GM12864 (cell line): ENCODE data around the gene GAB1.

Source experiments
- DNase-seq: peaks from one replicate; pipeline ENCODE4 v3.0.0-alpha.2; 2011; ENCODE audit warnings: low read depth
- H3K4me3 ChIP-seq: 2 replicates; pipeline ENCODE4 v1.5.1; 2011; ENCODE audit warnings: mild to moderate bottlenecking, low read depth, low read length, control low read depth
- CTCF ChIP-seq: IDR thresholded peaks from 2 replicates; pipeline ENCODE4 v1.5.1; 2011; ENCODE audit warnings: low read depth, mild to moderate bottlenecking, moderate library complexity, low read length, control low read depth, inconsistent platforms; ENCODE audit errors: missing control alignments

The GAB1 gene

GRCh38 chr4:143514497-143514896, 177.8 kb downstream of the GAB1 start:
- TF ChIP-seq CTCF, result no peak
- no peak for DNase-seq
- peak overlapping the region; percentile 84 for H3K4me3 ChIP-seq

DNA sequence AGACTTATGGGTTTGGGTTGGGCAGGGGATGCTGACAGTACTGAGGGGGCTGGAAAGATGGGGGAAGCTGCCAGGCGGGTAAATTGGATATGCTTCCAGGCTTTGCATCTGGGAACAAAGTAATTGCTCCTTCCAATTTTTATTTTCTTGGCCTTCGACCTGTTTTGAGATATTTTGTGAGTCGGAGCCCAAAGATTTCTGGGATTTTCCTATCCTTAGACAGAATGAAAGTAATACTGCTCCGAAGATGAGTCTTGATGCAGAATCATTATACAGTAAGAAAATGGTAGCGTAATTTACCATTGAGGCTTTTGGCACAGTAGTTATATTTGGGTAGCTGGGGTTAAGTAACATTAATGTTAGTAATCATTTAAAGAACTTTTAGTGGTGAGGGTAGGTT, 178.2 kb downstream of the GAB1 start:
- DNase-seq, result no peak
- no peak for TF ChIP-seq CTCF
- H3K4me3 ChIP-seq, result peak overlapping the region; percentile 84

GRCh38 chr4:143515905-143516304, 179.2 kb downstream of the GAB1 start:
- TF ChIP-seq CTCF, result no peak
- no peak for DNase-seq
- H3K4me3 ChIP-seq, result no peak overlapping the region; the same call in 1 of the 2 replicates

DNA sequence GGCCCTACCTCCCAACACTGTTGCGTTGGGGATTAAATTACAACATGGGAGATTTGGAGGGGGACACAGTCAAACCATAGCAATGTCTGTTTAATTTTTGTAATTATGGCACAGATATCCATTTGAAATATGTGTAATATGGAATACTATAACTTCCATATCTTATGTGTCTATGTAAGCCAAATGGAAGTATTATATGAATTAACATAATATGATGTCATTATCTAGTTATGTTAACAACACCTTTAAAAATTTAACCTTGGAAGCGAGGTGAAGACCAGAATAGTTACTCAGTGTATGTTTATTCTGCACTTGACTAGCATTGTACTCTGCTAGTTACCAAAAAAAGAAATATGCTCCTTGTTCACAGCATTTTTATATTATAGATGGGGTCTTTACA, 181.1 kb downstream of the GAB1 start:
- no peak for DNase-seq
- H3K4me3 ChIP-seq, result no peak overlapping the region
- no peak for TF ChIP-seq CTCF
